Ectodermal cell (in vitro differentiated cells): ENCODE data around the gene RABGAP1L.

Experiments used
- H3K27ac ChIP-seq: 2 replicates; pipeline ENCODE4 v1.7.0; 2013; ENCODE audit warnings: mild to moderate bottlenecking, low read depth, low read length; ENCODE audit not compliant: insufficient read depth, poor library complexity, severe bottlenecking
- H3K27me3 ChIP-seq: 2 replicates; pipeline ENCODE4 v1.7.0; 2013; ENCODE audit warnings: mild to moderate bottlenecking, low read length; ENCODE audit not compliant: insufficient read depth, control insufficient read depth, poor library complexity, severe bottlenecking
- H3K36me3 ChIP-seq: one replicate; pipeline ENCODE4 v1.7.0; 2013; ENCODE audit warnings: low read length; ENCODE audit not compliant: control insufficient read depth, insufficient read depth
- H3K4me1 ChIP-seq: one replicate; pipeline ENCODE4 v1.7.0; 2013; ENCODE audit warnings: low read length; ENCODE audit not compliant: control insufficient read depth, insufficient read depth
- H3K4me3 ChIP-seq: 2 replicates; pipeline ENCODE4 v1.7.0; 2013; ENCODE audit warnings: low read depth, low read length, control low read depth; ENCODE audit not compliant: insufficient read depth
- H3K9me3 ChIP-seq: 2 replicates; pipeline ENCODE4 v1.7.0; 2013; ENCODE audit warnings: mild to moderate bottlenecking, low read length, moderate library complexity; ENCODE audit not compliant: control insufficient read depth
- WGBS, 2 experiments: methylation state at CpG; one replicate each; pipeline ENCODE4 v1.1.7; 2013; ENCODE audit warnings: missing lambda C conversion rate in 2 of 2; 5-methylcytosine and 5-hydroxymethylcytosine counted together

The RABGAP1L gene

DNA sequence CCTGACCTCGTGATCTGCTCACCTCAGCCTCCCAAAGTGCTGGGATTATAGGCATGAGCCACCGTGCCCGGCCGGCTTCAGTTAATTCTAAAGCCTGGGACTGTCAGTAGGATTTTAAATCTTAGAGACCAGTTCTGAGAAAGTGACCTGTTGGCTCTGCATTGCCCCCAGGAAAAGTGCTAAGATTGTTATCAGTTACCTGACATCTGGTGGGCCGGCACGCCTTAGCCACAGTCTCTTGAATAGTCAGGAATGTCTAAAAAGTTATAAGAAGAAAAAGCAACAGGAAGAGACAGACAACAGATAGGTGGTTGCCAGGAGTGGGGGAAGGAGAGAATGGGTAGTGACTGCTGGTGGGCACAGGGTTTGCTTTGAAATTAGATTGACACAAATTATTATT is 35.1 kb downstream of the RABGAP1L start:
- no peak overlapping the region for H3K4me3 ChIP-seq
- no peaks in the 10 kb centered on the region for H3K36me3 ChIP-seq
- WGBS, 2 experiments: 85 to 92% methylated on average over 6 of the region's 6 CpGs
- no peaks in the 10 kb centered on the region for H3K9me3 ChIP-seq
- no peaks in the 10 kb centered on the region for H3K4me1 ChIP-seq
- no peaks in the 10 kb centered on the region for H3K27me3 ChIP-seq
- no peak overlapping the region for H3K27ac ChIP-seq

DNA sequence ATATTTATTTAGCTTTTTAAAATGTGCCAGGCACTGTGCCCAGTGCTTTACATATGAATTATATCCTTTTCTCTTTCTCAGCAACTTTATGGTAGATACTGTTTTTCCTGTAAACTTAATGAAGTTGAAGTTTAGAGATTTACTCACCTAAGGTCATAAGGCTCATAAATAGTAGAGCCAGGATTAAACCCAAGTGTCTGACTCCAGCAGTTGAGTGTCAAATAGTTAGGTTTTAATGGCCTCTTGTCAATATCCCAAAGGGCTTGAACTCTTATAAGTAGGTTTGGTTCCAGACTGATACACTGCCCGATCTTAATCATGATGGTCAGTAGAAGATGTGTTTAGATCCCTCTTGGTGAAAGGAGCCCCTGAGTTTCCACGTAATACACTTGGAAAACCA is 37.8 kb downstream of the RABGAP1L start:
- Histone ChIP-seq H3K4me1 (no peaks in the 10 kb centered on the region), H3K9me3 (no peaks in the 10 kb centered on the region), H3K4me3 (no peak overlapping the region), H3K27ac (no peak overlapping the region), H3K27me3 (no peaks in the 10 kb centered on the region), H3K36me3 (no peaks in the 10 kb centered on the region)
- WGBS, 2 experiments: 93 to 96% methylated on average over 2 of the region's 2 CpGs

DNA sequence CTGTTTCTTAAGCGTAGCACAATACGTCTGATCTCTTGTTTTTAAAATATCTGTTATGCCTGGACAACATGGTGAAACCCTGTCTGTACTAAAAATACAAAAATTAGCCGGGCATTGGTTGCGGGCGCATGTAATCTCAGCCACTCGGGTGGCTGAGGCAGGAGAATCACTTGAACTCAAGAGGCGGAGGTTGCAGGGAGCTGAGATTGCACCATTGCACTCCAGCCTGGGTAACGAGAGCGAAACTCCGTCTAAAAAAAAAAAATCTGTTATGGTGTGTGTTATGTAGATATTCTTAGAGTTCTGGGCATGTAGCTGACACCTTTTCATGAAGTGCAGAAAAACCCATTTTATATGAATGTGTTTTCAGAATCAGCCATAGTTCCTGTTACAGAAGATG is 38.2 kb downstream of the RABGAP1L start:
- Histone ChIP-seq H3K27ac (no peak overlapping the region), H3K4me3 (no peak overlapping the region), H3K9me3 (no peaks in the 10 kb centered on the region), H3K4me1 (no peaks in the 10 kb centered on the region), H3K36me3 (no peaks in the 10 kb centered on the region), H3K27me3 (no peaks in the 10 kb centered on the region)
- WGBS, 2 experiments: 93 to 94% methylated on average over 10 of the region's 10 CpGs

DNA sequence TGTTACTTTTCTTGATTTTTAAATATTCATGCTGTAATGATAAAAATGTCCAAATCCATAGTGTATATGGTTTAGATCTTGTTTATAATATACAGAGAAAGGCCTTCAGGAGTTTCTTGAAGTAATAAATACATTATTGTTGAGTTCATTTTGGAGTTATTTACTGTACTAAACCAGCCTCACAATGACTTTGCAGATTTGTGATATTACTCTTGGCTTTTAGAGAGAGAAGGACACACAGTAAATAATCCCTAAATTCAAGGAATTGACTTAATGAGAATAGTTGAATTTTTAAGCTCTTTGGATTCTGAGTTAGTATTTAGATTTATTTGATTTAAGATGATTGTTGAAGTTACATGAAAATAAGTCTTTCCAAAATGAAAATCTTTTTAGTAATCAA is 38.9 kb downstream of the RABGAP1L start:
- H3K9me3 ChIP-seq: no peaks in the 10 kb centered on the region
- H3K4me3 ChIP-seq: no peak overlapping the region
- no peaks in the 10 kb centered on the region for H3K36me3 ChIP-seq
- no peak overlapping the region for H3K27ac ChIP-seq
- no peaks in the 10 kb centered on the region for H3K4me1 ChIP-seq
- no peaks in the 10 kb centered on the region for H3K27me3 ChIP-seq

DNA sequence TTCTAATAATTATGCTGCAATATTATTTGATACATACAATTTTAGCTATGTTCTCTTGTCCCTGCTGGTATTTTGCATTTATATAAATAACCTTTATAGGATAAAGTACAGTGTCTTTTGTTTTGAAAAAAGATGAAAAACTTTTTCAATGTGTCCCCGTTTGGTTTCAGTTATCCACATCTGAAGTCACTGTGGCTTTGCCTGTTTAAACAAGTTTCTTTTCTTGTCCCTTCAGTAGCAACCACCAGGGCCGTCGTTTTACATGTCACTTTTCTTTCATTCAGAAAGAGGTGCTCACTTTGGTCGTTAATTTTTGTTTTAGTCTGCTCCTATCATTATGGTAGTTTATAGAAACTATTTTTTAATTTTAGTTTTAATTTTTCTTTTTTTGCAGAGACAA is 41.4 kb downstream of the RABGAP1L start:
- Histone ChIP-seq H3K4me1 (no peaks in the 10 kb centered on the region), H3K27me3 (no peaks in the 10 kb centered on the region), H3K27ac (no peak overlapping the region), H3K36me3 (no peaks in the 10 kb centered on the region), H3K4me3 (no peak overlapping the region), H3K9me3 (no peaks in the 10 kb centered on the region)
- 84 to 90% methylated on average over 3 of the region's 4 CpGs for WGBS, 2 experiments

DNA sequence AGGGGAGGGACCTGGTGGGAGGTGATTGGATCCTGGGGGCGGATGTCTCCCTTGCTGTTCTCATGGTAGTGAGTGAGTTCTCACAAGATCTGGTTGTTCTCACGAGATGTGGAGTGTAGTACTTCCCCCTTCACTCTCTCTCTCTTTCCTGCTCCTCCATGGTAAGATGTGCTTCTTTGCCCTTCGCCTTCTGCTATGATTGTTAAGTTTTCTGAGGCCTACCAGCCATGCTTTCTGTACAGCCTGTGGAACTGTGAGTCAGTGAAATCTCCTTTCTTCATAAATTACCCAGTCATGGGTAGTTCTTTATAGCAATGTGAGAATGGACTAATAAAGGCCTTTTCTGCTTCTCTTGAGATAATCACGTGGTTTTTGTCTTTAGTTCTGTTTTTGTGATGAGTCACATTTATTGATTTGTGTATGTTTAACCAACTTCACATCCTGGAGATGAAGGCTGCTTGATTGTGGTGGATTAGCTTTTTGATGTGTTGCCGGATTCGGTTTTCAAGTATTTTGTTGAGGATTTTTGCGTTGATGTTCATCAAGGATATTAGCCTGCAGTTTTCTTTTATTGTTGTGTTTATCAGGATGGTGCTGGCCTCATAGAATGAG is 45.5 kb downstream of the RABGAP1L start:
- H3K9me3 ChIP-seq: no peaks in the 10 kb centered on the region
- no peak overlapping the region for H3K4me3 ChIP-seq
- H3K27ac ChIP-seq: no peak overlapping the region
- no peaks in the 10 kb centered on the region for H3K27me3 ChIP-seq
- 93 to 94% methylated on average over 7 of the region's 7 CpGs for WGBS, 2 experiments
- no peaks in the 10 kb centered on the region for H3K4me1 ChIP-seq
- no peaks in the 10 kb centered on the region for H3K36me3 ChIP-seq

DNA sequence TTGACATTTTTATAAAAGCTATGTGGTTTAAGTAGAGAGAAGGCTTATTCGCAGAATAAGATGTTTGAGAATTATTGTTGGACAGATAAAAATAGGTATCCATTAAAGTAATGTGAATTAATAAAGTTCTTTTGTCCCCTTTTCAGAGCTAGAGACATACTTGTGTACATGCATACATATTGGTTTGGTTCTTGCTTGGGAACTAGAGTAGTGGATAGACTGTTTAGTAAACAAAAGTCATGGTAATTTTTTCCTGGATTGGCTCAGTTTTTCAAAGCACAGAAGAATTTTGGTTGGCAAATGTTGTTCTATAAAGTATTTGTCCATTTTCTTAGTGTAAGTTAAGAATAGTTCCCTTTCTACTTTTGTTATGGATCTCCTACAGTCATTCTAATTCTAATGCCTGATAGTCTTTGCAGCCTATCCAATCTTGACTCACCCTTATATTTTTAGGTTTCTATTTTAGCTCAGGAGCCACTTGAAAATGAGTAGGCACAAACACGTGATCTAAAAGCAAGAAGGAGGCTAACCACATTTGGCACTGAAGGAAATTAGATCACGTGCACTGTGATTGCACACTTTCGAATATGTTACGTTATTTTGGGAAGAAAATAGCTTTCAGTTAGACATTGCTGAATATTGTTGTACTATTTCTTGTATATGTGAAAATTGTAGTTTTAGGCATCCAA is 47.0 kb downstream of the RABGAP1L start:
- 90 to 91% methylated on average over 5 of the region's 5 CpGs for WGBS, 2 experiments
- Histone ChIP-seq H3K27me3 (no peaks in the 10 kb centered on the region), H3K4me1 (no peaks in the 10 kb centered on the region), H3K27ac (no peak overlapping the region), H3K4me3 (no peak overlapping the region), H3K36me3 (no peaks in the 10 kb centered on the region), H3K9me3 (no peaks in the 10 kb centered on the region)

DNA sequence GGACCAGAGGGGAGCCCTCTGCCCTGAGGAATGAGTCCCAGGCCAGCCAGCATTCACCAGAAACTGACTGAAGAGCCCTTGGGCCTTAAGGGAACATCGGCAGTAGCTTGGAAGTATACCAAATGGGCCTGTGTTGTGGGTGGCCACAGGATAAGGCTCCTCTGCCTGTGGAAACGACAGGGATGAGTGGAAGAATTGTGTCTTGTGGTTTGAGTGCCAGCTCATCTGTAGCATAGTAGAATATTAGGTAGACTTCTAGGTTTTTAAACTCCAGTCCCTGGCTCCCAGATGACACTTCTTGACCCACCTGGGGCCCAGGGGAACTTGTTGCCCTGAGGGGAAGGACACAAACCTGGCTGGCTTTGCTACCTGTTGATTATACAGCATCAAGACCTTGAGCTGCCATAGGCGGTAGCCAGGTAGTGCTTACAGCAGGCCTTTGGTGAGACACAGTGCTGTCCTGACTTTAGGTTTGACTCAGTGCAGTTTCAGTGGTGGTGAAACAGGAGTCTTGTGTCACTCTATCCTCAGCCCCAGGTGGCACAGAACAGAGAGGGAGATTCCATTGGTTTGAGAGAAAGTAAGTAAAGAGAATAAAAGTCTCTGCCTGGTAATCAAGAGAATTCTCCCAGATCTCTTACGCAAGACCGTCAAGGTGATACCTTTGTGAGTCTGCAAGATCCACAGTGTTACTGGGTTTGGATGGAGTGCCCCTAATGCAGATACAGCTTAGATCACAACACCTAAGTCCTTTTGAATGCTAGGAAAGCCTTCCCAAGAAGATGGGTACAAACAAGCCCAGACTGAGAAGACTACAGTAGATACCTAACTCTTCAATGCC is 50.2 kb downstream of the RABGAP1L start:
- H3K9me3 ChIP-seq: no peaks in the 10 kb centered on the region
- H3K4me3 ChIP-seq: no peak overlapping the region
- WGBS, 2 experiments: 91 to 95% methylated on average over 5 of the region's 5 CpGs
- H3K4me1 ChIP-seq: no peaks in the 10 kb centered on the region
- H3K27me3 ChIP-seq: no peaks in the 10 kb centered on the region
- H3K36me3 ChIP-seq: no peaks in the 10 kb centered on the region
- no peak overlapping the region for H3K27ac ChIP-seq

DNA sequence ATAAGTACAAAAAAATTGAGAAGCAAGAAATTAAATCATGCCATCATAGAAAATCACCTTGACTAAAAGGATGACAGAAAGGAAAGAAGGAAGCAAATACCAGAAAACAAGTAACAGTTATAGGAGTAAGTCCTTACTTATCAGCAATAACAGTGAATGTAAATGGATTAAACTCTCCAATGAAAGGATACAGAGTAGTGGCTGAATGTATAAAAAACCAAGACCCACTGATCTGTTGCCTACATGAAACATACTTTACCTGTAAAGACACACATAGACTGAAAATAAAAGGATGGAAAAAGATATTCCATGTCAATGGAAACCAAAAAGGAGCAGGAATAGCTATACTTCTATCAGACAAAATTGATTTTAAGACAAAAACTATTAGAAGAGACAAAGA is 52.2 kb downstream of the RABGAP1L start:
- Histone ChIP-seq H3K36me3 (no peaks in the 10 kb centered on the region), H3K4me1 (no peaks in the 10 kb centered on the region), H3K27me3 (no peaks in the 10 kb centered on the region), H3K9me3 (no peaks in the 10 kb centered on the region), H3K27ac (no peak overlapping the region), H3K4me3 (no peak overlapping the region)

DNA sequence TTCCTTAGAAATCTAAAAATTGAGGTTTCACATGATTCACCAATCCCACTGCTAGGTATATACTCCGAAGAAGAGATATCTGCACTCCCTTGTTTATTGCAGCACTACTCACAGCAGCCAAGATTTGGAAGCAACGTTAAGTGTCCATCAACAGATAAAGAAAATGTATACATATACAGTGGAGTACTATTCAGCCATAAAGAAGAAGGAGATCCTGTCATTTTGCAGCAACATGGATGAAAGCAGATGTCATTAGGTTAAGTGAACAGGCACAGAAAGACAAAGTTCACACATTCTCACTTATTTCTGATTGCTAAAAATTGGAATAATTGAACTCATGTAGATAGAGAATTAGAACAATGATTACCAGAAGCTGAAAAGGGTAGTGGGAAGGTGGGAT is 56.4 kb downstream of the RABGAP1L start:
- H3K36me3 ChIP-seq: no peaks in the 10 kb centered on the region
- H3K27ac ChIP-seq: no peak overlapping the region
- no peaks in the 10 kb centered on the region for H3K27me3 ChIP-seq
- no peak overlapping the region for H3K4me3 ChIP-seq
- H3K4me1 ChIP-seq: no peaks in the 10 kb centered on the region
- no peaks in the 10 kb centered on the region for H3K9me3 ChIP-seq
- 98 to 100% methylated on average over 1 to 2 of the region's 2 CpGs for WGBS, 2 experiments
